BE2C (cell line): ENCODE data around the gene ATP11B.

Source experiments
- DNase-seq: peaks from one replicate; pipeline ENCODE4 v3.0.0-alpha.2; 2020
- H3K27me3 ChIP-seq: fragments of 250-450 bp; sonication (Bioruptor Pico); 2 replicates; pipeline ENCODE4 v1.5.1; 2020; ENCODE audit warnings: mild to moderate bottlenecking
- H3K36me3 ChIP-seq: fragments of 250-450 bp; sonication (Bioruptor Pico); 2 replicates; pipeline ENCODE4 v1.5.1; 2020; ENCODE audit warnings: mild to moderate bottlenecking
- H3K4me1 ChIP-seq: fragments of 250-450 bp; sonication (Bioruptor Pico); 2 replicates; pipeline ENCODE4 v1.5.1; 2020
- H3K4me3 ChIP-seq: 2 replicates; pipeline ENCODE4 v1.5.1; 2011; ENCODE audit warnings: low read depth, low read length
- H3K9me3 ChIP-seq: fragments of 250-450 bp; sonication (Bioruptor Pico); 2 replicates; pipeline ENCODE4 v1.5.1; 2020
- CTCF ChIP-seq: IDR thresholded peaks from 2 replicates; pipeline ENCODE4 v1.5.1; 2012; ENCODE audit warnings: mild to moderate bottlenecking, low read depth, low read length

Gene ATP11B

DNA sequence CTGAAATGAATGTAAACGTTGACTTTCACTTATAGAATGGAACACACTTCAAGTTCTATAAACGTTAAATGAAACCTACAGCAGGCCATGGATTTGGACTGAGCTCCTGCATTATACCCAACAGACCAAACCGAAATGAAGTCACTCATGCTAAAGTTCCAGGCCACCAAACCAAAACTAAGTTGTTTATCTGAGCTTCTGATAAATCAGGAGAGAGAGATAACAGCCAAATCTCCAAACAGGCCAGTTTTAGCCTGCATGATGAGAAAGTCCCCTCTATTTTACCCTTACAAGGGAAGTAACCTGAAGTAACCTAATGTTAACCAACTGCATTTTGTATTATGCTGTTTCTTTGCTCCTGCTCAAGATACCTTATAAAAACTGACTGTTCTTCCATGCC is 142.5 kb downstream of the ATP11B start:
- H3K36me3 ChIP-seq, result no peaks in the 10 kb centered on the region
- no peak overlapping the region for H3K4me3 ChIP-seq
- no peaks in the 10 kb centered on the region for H3K27me3 ChIP-seq
- DNase-seq, result no peak
- H3K9me3 ChIP-seq, result no peaks in the 10 kb centered on the region; the same call in 1 of the 2 replicates
- TF ChIP-seq CTCF, result no peak
- peaks cover 12% of the 10 kb centered on the region for H3K4me1 ChIP-seq

DNA sequence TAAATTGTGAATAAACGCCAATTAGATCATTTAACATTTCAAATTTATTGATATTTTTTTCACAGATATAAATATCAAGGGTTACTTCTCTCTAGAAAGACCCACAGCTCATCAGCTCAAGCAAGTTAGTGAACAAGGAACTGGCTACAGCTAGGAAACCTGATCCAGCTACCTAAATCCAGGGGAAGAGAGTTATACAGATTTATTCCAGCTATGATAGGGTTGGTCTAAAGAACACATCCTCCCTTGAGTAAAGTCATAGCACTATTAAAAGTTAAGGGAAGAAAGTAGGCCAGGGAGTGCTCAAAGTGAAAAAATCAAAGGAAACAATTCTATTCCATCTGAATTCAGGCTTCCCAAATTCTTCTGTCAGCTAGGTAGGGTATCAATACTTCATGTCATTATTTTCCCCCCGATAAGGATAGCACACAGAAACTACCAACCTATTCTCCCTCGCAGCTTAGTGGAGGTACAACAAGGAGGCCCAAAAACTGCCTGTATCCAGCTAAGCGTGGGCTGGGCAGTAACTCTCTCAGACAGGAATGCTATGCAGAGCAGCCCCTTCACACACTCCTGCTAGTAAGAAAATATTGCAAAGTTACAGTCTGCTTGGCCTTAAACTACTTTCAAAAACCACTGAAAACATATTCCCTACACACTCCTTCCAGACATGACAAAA is 143.1 kb downstream of the ATP11B start:
- no peaks in the 10 kb centered on the region; the same call in 1 of the 2 replicates for H3K9me3 ChIP-seq
- no peak for TF ChIP-seq CTCF
- H3K36me3 ChIP-seq, result no peaks in the 10 kb centered on the region
- peaks cover 12% of the 10 kb centered on the region for H3K4me1 ChIP-seq
- no peak overlapping the region for H3K4me3 ChIP-seq
- no peaks in the 10 kb centered on the region for H3K27me3 ChIP-seq
- no peak for DNase-seq

DNA sequence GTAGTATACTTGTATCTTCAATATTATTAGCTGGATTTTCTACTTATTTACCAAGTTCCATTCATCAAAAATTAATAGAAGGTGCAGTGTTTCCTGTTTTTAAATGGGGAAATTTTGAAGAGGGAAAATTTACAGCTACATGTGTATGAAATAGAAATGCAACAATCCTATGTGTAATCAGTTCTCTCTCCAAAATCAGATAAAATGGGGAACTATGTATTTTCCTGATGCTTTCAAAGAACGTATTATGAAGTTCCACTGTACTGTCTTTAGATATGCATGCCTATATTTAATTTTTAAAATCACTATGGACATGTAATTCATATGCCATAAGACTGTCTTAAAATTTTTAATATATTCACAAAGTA is 143.6 kb downstream of the ATP11B start:
- Histone ChIP-seq H3K4me1 (peaks cover 12% of the 10 kb centered on the region), H3K4me3 (no peak overlapping the region)
- no peak for TF ChIP-seq CTCF

DNA sequence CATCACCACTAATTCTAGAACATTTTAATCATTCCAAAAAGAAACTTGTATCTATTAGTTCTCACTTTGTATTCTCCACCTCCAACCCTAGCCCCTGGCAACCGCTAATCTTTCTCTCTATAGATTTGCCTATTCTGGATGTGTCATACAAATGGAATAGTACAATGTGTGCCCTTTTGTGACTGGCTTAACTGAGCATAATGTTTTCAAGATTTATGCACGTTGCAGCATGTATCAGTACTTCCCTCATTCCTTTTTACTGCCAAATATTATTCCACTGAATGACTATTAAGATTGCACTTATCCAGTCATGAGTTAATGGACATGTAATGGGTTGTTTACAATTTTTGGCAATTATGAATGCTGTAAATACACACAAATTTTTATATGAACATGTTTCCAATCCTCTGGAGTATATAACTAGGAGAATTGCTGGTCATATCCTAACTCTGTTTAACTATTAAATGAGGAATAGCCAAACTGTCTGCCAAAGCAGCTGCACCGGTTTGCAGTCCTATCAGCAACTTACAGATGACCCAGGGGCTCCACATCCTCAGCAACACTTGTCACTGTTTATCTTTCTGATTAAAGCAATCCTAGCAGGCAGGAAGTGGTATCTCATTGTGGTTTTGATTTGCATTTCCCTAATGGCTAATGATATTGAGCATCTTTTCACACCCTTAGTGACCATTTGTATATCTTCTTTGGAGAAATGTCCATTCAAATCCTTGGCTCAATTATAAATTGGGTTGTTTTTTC is 144.2 kb downstream of the ATP11B start:
- DNase-seq, result no peak
- TF ChIP-seq CTCF, result no peak
- Histone ChIP-seq H3K4me3 (no peak overlapping the region), H3K36me3 (no peaks in the 10 kb centered on the region), H3K27me3 (no peaks in the 10 kb centered on the region), H3K9me3 (no peaks in the 10 kb centered on the region; the same call in 1 of the 2 replicates), H3K4me1 (peaks cover 12% of the 10 kb centered on the region)

More for the DNA sequence above, 143.6 kb downstream of the ATP11B start:
- no peaks in the 10 kb centered on the region for H3K27me3 ChIP-seq
- no peaks in the 10 kb centered on the region for H3K36me3 ChIP-seq
- no peaks in the 10 kb centered on the region; the same call in 1 of the 2 replicates for H3K9me3 ChIP-seq
- no peak for DNase-seq

- no peaks in the 10 kb centered on the region; the same call in 1 of the 2 replicates for H3K9me3 ChIP-seq
- no peak for DNase-seq
- no peaks in the 10 kb centered on the region for H3K27me3 ChIP-seq
- H3K36me3 ChIP-seq, result peaks cover 2% of the 10 kb centered on the region
- no peak overlapping the region for H3K4me3 ChIP-seq
- peaks cover 10% of the 10 kb centered on the region for H3K4me1 ChIP-seq
- TF ChIP-seq CTCF, result no peak
These were observed 147.0 kb downstream of the ATP11B start for GRCh38 chr3:182940266-182940808.
